ENCODE data around the gene B9D2. TPM values are rescaled to one million over a fixed set of nuclear protein-coding genes. Genes with fewer than 3 reads are reported as not detected.

The B9D2 gene
- total RNA-seq, 4 donors from 2014 or later: 6.4 to 9.3 TPM; not detected in 2

DNA sequence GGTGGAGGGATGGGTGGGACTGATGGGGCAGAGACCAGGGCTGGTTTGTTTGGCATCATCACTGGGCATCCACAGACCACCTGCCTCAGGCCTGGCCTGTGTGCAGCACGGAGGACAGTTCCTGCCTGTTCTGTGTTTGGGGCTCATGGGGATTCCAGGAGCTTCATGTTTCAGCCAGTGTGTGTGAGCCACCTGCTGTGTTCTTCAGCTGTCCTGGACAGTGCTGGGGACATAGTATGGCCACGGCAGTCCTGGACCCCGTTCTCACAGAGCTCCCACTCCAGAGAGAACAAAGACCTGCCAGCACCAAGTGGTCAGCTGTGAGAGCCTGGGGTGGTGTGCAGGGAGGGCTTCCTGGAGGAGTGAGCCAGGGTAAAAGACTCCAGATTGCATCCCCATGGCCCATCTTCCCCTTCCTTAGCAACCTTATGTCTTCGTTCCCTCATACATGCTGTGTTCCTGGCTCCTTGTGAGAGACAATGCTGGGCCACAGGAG is 55.9 kb downstream of the B9D2 start:
- Histone ChIP-seq H3K4me1 (peaks cover 22 to 61% (median 34%) of the 10 kb centered on the region in 4 donors), H3K4me3 (no peak overlapping the region), H3K27me3 (no peaks in the 10 kb centered on the region), H3K9me3 (no peaks in the 10 kb centered on the region), H3K36me3 (peaks cover 0 to 38% (median 16%) of the 10 kb centered on the region in 4 donors), H3K27ac (peak overlapping the region; percentile 91 to 96 (median 93))
- intact Hi-C loops (cut with DNase I; ENCODE audit: low total_unique reads) (loop anchor here (5.0 kb wide), 1 partner anchor 36 kb away; no protein-coding TSS in a partner anchor), in situ Hi-C loops (cut with MboI; ENCODE audit: low pct_ligation_motif_present in 1 of 4, low pct_unique_long_range_greater_than_20kb in 1 of 4, low sequenced_read_pairs in 3 of 4) (no loop called here)
- TF ChIP-seq POLR2A (IDR thresholded peaks at IDR 0.05): no peak
- TF ChIP-seq, protein P1, sequence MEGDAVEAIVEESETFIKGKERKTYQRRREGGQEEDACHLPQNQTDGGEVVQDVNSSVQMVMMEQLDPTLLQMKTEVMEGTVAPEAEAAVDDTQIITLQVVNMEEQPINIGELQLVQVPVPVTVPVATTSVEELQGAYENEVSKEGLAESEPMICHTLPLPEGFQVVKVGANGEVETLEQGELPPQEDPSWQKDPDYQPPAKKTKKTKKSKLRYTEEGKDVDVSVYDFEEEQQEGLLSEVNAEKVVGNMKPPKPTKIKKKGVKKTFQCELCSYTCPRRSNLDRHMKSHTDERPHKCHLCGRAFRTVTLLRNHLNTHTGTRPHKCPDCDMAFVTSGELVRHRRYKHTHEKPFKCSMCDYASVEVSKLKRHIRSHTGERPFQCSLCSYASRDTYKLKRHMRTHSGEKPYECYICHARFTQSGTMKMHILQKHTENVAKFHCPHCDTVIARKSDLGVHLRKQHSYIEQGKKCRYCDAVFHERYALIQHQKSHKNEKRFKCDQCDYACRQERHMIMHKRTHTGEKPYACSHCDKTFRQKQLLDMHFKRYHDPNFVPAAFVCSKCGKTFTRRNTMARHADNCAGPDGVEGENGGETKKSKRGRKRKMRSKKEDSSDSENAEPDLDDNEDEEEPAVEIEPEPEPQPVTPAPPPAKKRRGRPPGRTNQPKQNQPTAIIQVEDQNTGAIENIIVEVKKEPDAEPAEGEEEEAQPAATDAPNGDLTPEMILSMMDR (IDR thresholded peaks at IDR 0.05): no peak
- TF ChIP-seq POLR2AphosphoS5 (IDR thresholded peaks at IDR 0.05): no peak
- no peak for TF ChIP-seq EP300 (IDR thresholded peaks at IDR 0.05; ENCODE audit: low read depth)
- 33% methylated on average over 4 of the region's 4 CpGs; no CpG with 5 or more reads in 1 of the 2 donors for WGBS, 2 donors (ENCODE audit: low coverage in 1 of 2)
- no peak for DNase-seq

DNA sequence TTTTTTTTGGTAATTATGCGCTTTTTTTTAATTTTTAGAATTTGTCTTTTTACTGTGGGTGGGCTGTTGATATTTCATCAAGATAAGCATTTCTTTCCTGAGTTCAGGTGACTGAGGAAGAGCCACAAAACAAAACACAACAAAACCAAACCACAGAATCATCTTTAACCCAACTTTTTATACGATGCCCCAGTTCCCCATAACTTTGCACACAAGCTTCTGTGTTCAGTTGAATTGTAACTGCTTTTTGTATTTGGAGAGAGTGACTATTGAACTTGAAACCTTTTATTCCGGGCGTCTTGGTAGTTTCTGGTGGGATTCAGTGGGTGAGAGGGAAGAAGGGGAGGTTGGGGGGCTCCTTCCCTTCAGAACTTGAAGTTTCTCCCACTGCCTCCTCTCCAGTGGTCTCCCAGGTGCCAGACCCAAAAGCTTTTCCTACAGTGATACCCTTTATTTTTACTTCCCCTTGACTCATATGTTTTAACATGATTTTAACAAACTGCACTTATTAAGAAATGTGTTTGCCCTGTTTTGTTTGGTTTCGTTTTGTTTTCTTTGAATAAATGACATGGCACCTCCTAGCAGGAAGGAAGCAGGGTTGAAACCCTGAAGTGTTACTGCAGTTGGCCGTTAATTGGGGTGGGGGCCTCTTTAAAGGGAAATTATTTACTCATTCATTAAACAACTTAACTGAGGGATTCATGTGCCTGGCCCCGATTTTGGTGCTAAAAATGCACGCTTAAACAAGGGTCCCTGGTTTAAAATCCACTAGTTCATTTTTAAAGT is 56.7 kb downstream of the B9D2 start:
- H3K36me3 ChIP-seq: peaks cover 0 to 41% (median 17%) of the 10 kb centered on the region in 4 donors
- H3K9me3 ChIP-seq: no peaks in the 10 kb centered on the region
- no peaks in the 10 kb centered on the region for H3K27me3 ChIP-seq
- DNase-seq: no peak
- in situ Hi-C loops (cut with MboI; ENCODE audit: low pct_ligation_motif_present in 1 of 4, low pct_unique_long_range_greater_than_20kb in 1 of 4, low sequenced_read_pairs in 3 of 4): no loop called here
- TF ChIP-seq, protein P1 (IDR thresholded peaks at IDR 0.05): no peak
- TF ChIP-seq POLR2AphosphoS5 (IDR thresholded peaks at IDR 0.05) (no peak), EP300 (IDR thresholded peaks at IDR 0.05; ENCODE audit: low read depth) (no peak), POLR2A (IDR thresholded peaks at IDR 0.05) (no peak)
- no peak overlapping the region for H3K4me3 ChIP-seq
- H3K4me1 ChIP-seq: peaks cover 22 to 61% (median 32%) of the 10 kb centered on the region in 4 donors
- 45 to 47% methylated on average over 8 of the region's 8 CpGs for WGBS, 2 donors (ENCODE audit: low coverage in 1 of 2)
- H3K27ac ChIP-seq: peak overlapping the region; percentile 91 to 96 (median 93)
- intact Hi-C loops (cut with DNase I; ENCODE audit: low total_unique reads): loop anchor here (5.0 kb wide), 1 partner anchor 35 kb away; no protein-coding TSS in a partner anchor

DNA sequence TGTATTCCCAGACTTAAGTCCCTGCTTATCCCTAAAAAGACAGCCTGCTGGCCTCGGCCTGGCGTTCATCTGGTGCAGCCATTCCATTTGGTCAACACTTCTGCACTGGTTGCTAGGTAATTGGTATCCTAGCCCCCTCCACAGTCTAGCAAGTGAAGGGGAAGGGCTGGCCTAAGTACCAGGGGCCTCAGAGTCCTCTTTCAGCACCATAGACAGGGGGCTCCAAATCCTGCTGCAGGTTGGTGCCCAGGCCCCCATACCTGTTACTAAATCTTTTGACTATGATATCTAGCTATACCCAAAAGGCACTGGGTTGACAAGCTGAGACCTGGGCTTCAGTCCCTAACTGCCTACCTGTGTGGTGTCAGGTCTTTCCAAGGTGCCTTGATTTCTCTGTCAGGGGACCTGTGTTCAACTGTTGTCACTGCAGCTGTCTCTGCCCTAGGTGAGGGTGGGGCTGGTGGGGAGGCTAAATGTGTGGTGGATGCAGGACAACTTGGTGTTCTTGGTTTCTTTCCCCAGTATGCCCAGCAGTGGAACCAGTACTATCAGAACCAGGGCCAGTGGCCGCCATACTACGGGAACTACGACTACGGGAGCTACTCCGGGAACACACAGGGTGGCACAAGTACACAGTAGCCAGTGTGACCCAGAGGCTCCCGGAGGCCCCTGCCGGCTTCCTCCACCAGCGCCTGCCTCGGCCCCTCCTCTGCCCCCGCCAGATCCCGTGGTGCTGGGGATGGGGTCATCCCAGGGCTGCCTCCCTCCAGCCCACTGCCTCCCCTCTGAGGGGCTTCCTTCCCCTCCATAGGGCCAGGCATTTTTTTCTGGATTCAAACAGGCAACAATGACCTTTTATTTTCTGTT is 57.8 kb downstream of the B9D2 start:
- Histone ChIP-seq H3K27ac (peak overlapping the region; percentile 49 to 95 (median 73)), H3K36me3 (peaks cover 0 to 42% (median 20%) of the 10 kb centered on the region in 4 donors), H3K27me3 (no peaks in the 10 kb centered on the region), H3K4me1 (peaks cover 16 to 51% (median 24%) of the 10 kb centered on the region in 4 donors), H3K4me3 (no peak overlapping the region), H3K9me3 (no peaks in the 10 kb centered on the region)
- in situ Hi-C loops (cut with MboI; ENCODE audit: low pct_ligation_motif_present in 1 of 4, low pct_unique_long_range_greater_than_20kb in 1 of 4, low sequenced_read_pairs in 3 of 4): no loop called here
- DNase-seq: no peak
- WGBS, 2 donors (ENCODE audit: low coverage in 1 of 2): 85 to 100% methylated on average over 1 to 13 of the region's 13 CpGs
- intact Hi-C loops (cut with DNase I; ENCODE audit: low total_unique reads): loop anchor here (5.0 kb wide), 1 partner anchor 34 kb away; no protein-coding TSS in a partner anchor
- TF ChIP-seq POLR2A (IDR thresholded peaks at IDR 0.05): no peak
- no peak for TF ChIP-seq EP300 (IDR thresholded peaks at IDR 0.05; ENCODE audit: low read depth)
- no peak for TF ChIP-seq POLR2AphosphoS5 (IDR thresholded peaks at IDR 0.05)
- TF ChIP-seq, protein P1 (IDR thresholded peaks at IDR 0.05): no peak

All from transverse colon (tissue), 4 donors.